ENCODE data around the gene EFNA1. TPM values are rescaled to one million over a fixed set of nuclear protein-coding genes. Genes with fewer than 3 reads are reported as not detected.

Gene EFNA1
- total RNA-seq, 1 experiment from 2014 or later, result 2.5 TPM

DNA sequence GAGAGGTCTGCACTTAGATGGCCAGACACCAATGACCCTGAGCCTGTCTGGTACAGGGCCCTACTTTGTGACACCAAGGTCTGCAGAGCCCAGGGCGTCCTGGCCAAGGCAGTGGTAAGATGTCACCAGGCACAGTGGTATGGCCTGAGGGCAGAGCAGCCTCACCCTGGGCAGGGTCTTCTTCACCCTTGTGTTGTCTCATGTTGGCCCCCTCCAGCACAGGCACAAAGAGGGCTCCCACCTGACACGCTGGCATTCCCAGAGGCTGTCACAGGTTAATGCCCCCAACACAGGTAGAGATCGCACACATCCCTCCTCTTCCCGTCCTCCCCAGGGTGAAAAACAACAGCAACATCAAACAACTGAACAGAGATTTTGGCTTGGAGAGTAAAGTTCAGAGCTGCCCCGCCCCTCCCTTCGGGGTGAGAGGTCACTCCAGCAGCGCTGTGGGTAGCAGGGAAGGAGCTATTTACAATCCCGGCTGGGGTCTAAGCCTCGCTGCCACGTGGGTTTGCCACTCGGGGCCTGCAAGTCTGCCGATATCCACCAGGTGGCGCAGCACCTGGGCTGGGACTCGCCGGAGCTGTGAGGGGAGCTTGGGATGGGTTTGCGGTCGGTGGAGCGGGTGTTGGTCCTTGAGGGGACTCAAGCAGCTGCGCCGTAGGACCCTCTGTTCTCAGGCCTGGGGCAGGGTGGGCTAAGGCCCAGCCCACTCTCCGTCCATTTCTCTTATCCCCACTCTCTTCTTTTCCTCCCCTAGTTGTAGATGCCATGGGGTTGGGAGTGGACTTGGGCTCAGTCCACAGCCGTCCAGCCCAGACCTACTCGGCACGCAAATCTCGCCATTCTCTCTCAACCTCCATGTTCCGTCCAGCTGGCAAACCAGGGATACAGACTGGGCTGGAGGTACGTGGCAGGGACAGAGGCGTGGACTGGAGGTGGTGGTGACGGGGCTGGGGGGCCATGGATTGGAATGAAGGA is 36.3 kb upstream of the EFNA1 start:
- in situ Hi-C loops (cut with HindIII; ENCODE audit: low pct_unique_long_range_greater_than_20kb, low sequenced_read_pairs), result no loop called here
- DNase-seq (ENCODE audit: low read depth), result peak; percentile 49

- DNase-seq (ENCODE audit: low read depth), result no peak
- in situ Hi-C loops (cut with HindIII; ENCODE audit: low pct_unique_long_range_greater_than_20kb, low sequenced_read_pairs), result no loop called here
These were observed 35.5 kb upstream of the EFNA1 start for GRCh38 chr1:155092131-155092530.

DNA sequence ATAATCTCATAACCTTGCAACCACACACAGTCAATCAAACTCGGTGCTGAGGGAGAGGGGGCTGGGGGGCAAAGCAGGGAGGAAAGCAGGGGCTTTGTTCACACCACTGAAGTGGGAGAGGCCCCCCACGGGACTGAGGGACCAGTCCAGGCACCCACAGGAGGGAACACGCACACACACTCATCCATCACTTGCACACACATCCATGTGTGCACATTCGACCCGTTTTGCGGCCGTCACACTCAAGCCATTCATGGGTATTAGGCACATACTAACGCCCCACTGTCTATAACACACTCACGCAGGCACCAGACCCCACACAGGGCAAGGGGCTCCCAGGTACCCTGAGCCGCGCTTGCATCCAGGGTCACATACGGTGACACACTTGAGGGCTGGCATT is 35.0 kb upstream of the EFNA1 start:
- in situ Hi-C loops (cut with HindIII; ENCODE audit: low pct_unique_long_range_greater_than_20kb, low sequenced_read_pairs), result no loop called here
- DNase-seq (ENCODE audit: low read depth), result no peak

DNA sequence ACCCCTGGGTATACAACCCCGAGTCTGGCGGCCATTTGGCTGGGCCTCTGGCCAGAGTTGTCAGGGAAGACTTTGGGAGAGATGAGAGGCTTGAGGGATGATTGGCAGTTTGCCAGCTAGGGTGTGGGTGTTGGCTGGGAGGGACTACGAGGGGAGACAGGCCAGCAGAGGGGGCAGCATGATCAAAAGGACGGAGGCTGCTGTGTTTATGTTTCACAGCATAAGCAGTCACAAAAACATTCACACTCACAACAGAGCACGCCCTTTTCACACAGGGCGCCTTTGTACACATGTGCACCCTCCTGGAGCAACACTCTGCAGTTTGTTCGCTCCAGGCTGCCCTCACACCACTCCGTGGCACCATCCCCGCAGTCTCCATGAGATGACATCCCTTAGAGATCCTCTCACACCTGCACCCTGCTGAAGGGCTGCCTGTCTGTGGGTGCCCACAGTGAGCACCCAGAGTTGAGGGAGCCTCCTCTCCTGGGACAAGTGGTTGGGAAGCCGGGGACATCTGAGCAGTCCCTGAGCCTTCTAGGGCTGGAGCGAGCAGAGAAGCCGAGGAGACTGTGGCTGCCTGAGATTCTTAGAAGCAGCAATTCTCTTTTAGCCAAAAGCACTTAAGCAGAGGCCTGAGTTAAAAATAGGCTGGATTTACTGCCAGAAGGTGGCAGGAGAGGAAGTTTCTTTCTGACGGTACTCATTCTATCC is 33.6 kb upstream of the EFNA1 start:
- DNase-seq (ENCODE audit: low read depth), result peak; percentile 32
- in situ Hi-C loops (cut with HindIII; ENCODE audit: low pct_unique_long_range_greater_than_20kb, low sequenced_read_pairs), result no loop called here

GRCh38 chr1:155094622-155094948 is 33.1 kb upstream of the EFNA1 start:
- DNase-seq (ENCODE audit: low read depth), result no peak
- in situ Hi-C loops (cut with HindIII; ENCODE audit: low pct_unique_long_range_greater_than_20kb, low sequenced_read_pairs), result no loop called here

- in situ Hi-C loops (cut with HindIII; ENCODE audit: low pct_unique_long_range_greater_than_20kb, low sequenced_read_pairs), result no loop called here
- no peak for DNase-seq (ENCODE audit: low read depth)
These were observed 28.3 kb upstream of the EFNA1 start for GRCh38 chr1:155099331-155099730.

DNA sequence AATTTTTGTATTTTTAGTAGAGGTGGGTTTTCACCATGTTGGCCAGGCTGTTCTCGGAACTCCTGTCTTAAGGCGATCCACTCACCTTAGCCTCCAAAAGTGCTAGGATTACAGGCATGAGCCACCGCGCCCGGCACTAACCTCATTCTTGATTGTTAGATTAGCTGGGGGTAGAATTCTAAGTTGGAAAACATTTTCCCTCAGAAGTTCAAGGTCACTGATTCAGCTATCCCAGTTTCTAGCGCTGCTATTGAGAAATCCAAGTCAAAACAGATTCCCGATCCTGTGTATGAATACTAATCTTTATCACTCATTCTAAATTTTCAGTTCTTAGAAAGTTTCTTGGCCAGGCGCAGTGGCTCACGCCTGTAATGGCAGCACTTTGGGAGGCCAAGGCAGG is 24.4 kb upstream of the EFNA1 start:
- in situ Hi-C loops (cut with HindIII; ENCODE audit: low pct_unique_long_range_greater_than_20kb, low sequenced_read_pairs), result no loop called here
- no peak for DNase-seq (ENCODE audit: low read depth)

GRCh38 chr1:155104605-155105534 is 22.8 kb upstream of the EFNA1 start:
- in situ Hi-C loops (cut with HindIII; ENCODE audit: low pct_unique_long_range_greater_than_20kb, low sequenced_read_pairs), result no loop called here
- no peak for DNase-seq (ENCODE audit: low read depth)

GRCh38 chr1:155105604-155106011 is 22.1 kb upstream of the EFNA1 start:
- in situ Hi-C loops (cut with HindIII; ENCODE audit: low pct_unique_long_range_greater_than_20kb, low sequenced_read_pairs), result no loop called here
- DNase-seq (ENCODE audit: low read depth), result no peak

GRCh38 chr1:155106862-155107261 is 20.8 kb upstream of the EFNA1 start:
- no peak for DNase-seq (ENCODE audit: low read depth)
- in situ Hi-C loops (cut with HindIII; ENCODE audit: low pct_unique_long_range_greater_than_20kb, low sequenced_read_pairs), result no loop called here

DNA sequence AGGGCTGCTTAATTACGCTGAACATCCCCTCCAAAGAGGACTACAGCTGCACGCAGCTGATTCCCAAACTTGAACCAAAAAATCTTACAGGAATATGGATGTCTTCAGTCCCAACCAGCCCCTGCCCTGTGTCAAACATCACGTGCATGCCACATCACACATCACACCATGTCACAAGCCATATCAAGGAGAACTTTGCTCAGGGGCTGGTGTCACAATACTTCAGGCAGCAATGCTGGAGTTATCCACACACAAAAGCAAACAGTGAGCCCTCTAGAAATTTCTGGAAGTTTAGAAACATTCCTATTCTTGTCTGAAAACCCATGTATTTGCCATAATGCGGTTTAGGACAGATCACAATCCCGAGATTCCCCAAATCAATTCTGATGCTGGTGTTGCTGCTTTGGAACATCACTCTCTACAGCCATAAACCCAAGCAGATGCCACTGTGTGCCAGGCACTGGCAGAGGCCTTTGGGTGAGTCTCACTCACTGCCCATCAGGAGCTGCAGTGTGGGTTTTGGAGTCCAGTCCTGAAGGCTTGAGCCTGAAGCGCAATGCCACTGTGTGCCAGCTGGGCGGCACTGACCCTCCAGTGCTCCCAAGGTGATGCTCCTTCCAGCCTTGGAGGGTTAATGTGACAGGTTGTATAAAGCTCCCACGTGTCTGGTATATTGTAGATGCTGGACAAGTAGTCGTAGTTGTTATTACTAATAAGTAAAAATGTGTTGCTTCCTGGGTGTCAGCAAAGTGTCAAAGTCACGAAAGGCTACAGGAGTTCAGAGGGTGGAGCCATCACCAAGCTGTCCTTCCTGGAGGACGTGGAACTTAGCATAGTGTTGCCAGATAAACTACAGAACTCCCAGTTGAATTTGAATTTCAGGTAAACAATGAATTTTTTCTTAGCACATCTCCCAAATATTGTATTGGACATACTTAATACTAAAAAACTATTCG is 20.1 kb upstream of the EFNA1 start:
- no peak for DNase-seq (ENCODE audit: low read depth)
- in situ Hi-C loops (cut with HindIII; ENCODE audit: low pct_unique_long_range_greater_than_20kb, low sequenced_read_pairs), result no loop called here

DNA sequence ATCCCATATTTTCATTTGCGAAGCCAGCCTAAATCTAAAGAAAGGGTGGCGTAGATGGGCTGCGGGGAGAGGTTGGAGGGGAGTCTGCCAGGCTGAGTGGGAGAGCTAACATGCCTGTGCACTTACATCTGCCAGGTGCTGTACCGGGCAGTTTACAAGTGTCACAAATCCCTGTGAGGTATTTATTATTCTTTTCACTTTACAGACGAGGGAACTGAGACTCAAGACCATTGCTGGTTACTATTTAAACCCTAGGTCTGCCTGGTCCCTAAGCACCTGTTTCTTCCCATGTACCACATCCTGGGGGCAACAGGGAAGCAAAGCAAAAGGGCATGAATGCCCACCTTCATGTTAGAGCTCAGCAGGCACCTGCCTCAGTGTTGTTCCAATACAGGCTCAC is 19.4 kb upstream of the EFNA1 start:
- no peak for DNase-seq (ENCODE audit: low read depth)
- in situ Hi-C loops (cut with HindIII; ENCODE audit: low pct_unique_long_range_greater_than_20kb, low sequenced_read_pairs), result no loop called here

DNA sequence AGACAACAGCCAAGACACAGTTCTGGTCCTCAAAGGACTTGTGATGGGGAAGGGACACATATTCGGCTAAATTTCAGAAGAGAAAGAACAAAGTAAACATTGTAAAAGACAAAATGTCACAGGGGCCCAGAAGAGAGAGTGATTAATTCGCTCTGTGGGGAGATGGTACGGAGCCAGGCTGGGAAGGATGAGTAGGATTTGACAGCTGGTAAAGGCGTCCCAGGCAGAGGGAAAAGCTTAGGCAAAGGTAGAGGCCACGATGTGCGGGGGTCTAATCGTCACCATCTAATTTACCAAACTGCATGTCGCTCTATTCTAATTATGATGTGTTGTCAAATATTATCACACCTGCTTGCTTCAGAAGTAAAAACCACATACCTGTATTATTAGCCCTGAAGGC is 17.3 kb upstream of the EFNA1 start:
- no peak for DNase-seq (ENCODE audit: low read depth)
- in situ Hi-C loops (cut with HindIII; ENCODE audit: low pct_unique_long_range_greater_than_20kb, low sequenced_read_pairs), result no loop called here

DNA sequence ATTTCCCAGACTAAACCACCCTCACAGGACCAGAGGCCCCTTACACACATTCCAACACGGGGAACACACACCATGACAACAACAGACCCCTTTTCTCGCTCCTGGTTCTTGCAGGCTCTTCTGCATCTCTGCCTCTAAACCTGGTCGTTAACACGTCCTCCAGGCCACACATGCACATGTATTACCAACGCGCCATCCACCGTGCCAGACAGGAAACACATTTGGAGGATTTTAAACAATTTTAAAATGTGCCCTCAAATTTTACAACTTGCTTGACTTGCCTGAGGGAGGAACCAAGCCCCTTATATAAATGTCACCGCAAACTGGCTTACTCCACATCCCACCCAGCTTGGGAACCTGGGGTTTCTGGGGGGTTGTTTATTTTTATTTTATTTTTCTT is 16.9 kb upstream of the EFNA1 start:
- DNase-seq (ENCODE audit: low read depth), result no peak
- in situ Hi-C loops (cut with HindIII; ENCODE audit: low pct_unique_long_range_greater_than_20kb, low sequenced_read_pairs), result no loop called here

DNA sequence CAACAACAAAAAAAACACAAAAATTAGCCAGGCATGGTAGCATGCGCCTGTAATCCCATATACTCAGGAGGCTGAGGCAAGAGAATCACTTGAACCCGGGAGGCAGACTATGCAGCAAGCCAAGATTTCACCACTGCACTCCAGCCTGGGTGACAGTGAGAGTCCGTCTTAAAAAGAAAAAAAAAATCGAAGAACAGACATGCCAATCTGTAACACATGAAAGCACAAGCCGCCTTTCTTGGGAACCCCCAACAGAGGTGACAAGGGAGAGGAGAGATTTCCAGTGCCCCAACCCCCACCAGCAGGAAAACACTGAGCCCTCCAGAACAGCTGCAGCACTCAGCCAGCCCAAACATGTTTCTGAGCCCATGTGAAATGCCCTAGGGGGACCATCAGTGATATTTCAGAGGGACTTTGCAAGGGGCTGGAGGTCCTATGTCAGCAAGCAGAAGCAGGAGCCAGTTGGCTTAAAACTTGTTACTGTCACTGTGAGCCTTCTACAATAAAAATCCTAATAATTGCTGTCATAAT is 14.2 kb upstream of the EFNA1 start:
- DNase-seq (ENCODE audit: low read depth), result no peak
- in situ Hi-C loops (cut with HindIII; ENCODE audit: low pct_unique_long_range_greater_than_20kb, low sequenced_read_pairs), result no loop called here

DNA sequence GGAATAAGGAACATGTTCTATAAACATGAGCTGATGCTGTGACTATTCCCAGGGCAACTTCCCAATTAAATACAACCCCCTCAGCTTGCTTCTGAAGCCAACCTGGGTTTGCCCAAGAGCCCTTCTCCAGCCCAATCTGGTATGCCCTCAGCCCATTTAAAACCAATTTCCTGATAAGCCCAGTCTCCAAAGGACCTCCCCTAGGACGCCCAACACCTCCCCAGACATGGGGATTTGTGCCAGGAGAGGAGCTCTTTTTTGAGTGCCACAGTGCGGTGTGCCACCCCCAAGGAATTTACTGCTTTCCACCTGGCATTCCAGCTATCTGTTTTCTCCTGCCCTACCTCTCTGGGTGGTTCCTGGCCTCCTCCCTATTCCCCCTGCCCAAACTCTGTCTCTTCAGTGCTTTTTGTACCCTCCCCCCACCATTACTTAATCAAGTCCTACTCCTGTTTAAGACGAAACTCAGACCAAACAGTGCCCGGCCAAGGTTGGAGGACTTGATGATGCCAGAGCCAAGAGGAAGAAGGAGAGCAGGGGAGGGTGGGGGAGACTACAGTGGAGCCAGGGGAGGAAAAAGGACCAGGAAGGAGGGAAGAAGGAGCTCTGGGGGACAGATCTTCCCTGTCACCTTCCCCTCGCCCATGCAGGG is 11.4 kb upstream of the EFNA1 start:
- DNase-seq (ENCODE audit: low read depth), result no peak
- in situ Hi-C loops (cut with HindIII; ENCODE audit: low pct_unique_long_range_greater_than_20kb, low sequenced_read_pairs), result no loop called here

DNA sequence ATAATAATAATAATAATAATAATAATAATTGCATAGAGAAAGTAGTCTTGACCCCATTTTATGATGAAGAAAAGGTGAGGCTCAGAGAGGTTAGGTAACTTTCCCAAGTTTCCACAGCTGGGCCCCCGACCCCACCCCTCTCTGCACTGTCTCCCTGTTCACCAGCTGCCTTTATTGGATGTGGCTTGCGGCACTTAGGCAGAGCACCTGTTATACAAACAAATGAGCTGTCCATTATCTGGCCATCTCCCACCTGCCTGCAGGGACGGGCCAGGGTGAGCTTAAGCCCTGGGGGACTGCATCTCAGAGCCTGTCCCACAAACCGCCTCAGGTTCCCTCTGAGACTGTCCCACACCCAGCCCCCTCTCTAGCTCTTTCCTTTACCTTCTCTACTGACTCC is 10.1 kb upstream of the EFNA1 start:
- no peak for DNase-seq (ENCODE audit: low read depth)
- in situ Hi-C loops (cut with HindIII; ENCODE audit: low pct_unique_long_range_greater_than_20kb, low sequenced_read_pairs), result no loop called here

Measured in Caki2 (cell line).